Measurements from ENCODE around the gene KCNJ4.

KCNJ4 gene

GRCh38 chr22:38455076-38455529 lies at the start of gene KCNJ4:
TSS of gene KCNJ4 (minus strand) at chr22:38455199. CDS start at chr22:38428132, 27,067 bp downstream.
- no peak for DNase-seq

- no peak for DNase-seq
These were observed 48.0 kb upstream of the KCNJ4 start for GRCh38 chr22:38503021-38503420.

DNA sequence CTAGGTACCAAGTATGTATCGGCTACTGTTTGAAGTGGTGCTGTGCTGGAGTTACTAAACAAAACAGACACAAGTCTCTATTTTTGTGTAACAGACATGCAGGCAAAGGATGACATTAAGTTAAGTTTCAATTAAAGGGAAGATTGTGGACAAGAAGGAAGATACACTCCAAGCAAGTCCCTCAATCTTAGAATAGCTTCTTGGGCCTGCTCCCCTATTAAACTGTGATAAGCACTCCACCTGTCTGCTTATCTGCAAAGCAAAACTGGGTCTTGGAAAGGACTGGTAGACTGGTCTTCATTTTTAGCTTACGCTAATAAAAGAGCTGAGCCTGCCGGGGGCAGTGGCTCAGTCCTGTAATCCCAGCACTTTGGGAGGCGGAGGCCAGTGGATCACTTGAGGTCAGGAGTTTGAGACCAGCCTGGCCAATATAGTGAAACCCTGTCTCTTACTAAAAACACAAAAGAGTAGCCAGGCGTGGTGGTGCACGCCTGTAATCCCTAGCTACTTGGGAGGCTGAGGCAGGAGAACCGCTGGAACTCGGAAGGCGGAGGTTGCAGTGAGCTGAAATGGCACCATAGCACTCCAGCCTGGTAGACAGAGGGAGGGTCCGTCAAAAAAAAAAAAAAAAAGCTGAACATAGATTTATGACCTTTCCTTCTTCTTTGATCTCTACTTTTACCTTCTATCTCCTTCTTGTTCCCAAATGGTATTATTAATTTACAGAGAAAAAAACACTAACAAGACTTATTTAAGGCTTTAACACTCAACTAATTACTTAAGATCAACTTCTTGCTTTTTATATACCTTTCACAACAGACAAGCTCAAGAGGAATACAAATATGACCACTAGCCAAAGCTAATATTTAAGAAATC lies 47.0 kb upstream of the KCNJ4 start:
- DNase-seq = no peak

- DNase-seq = no peak
These were observed 42.9 kb upstream of the KCNJ4 start for GRCh38 chr22:38497869-38498268.

GRCh38 chr22:38494939-38495338 lies 39.9 kb upstream of the KCNJ4 start:
- DNase-seq = no peak

DNA sequence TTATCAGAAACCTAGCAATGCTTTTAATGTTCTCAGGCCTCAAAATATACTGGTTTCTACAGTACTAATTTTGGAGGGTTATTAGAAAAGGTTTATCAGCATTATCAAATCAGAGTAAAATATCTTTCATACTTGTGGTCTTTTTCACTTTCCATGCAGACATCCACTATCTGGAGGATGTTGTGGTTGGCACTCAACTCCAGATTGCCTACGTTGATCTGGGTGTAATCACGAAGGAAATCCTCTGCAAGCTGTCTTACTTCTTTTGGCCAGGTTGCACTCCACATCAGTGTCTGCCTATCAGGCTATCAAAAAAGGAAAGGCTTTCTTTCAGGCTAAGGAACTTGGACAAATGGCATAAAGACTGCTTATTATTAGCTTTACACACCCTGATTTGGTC lies 39.5 kb upstream of the KCNJ4 start:
- no peak for DNase-seq

DNA sequence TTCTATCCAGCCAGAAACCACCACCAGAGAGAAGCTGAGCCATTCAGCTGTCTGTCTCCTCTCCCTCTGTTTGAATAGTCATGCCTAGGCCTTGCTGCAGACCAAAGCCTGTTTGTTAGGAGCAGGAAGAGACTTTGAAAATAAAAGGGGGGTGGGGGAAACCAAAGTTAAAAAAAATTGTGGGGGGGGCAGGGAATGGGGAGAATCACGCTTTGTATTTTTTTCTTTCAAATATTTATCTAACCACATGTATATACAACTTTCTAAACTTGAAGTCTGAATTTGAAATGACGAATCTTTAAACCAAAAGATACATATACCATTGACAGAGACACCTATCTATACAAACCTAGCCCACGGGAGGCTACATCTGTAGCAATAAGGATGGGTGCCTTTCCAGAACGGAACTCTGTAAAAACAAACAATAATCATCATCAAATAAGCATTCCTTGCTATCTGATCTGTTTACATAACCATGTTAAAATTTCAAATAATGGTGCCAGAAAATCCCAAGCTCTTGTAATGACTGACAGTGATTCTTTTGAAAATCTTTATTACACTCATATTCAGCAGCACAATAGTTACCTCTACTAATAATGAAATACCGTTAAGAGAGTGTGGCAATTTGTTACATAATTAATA lies 36.8 kb upstream of the KCNJ4 start:
- DNase-seq = no peak

DNA sequence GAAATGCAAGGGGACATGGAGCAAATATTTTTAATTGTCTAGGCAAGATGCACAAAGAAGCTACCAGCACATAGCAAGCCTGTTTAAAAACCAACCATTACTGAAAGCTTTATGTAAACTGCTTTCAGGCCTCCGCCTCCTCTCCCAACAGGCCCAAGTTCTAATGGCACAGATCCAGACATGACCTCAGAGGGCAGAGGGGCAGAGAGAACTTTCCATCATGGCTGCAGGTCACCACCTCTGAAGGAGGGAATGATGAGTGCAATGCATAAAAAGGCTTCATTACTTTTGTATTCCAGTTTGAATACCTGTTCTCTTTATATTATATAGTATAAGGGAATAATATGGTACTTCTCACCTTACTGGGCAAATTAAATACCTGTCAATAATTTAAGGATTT lies 35.9 kb upstream of the KCNJ4 start:
- DNase-seq = no peak

DNA sequence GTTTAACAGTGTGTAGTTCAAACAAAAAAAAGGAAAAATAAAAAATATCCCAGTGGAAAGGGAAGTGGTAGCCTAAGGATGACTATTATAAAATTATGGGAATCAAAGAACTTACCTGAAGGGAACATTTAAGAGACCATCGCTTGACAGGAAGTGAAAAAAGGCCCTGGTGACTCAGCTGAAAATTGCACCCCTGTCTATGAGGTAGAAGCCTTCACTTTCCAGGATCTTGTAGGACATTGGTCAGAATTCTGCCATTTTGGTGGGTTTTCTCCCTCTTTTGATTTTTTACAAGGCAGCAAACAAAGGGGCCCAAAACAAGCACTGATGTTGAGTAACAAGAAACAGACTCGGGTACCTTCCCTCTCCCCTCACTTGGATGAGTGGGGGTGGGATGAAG lies 35.5 kb upstream of the KCNJ4 start:
- no peak for DNase-seq

GRCh38 chr22:38489561-38490145 lies 34.7 kb upstream of the KCNJ4 start:
- no peak for DNase-seq

- DNase-seq = no peak
These were observed 34.1 kb upstream of the KCNJ4 start for GRCh38 chr22:38489142-38489541.

GRCh38 chr22:38487946-38488345 lies 32.9 kb upstream of the KCNJ4 start:
- no peak for DNase-seq

- no peak for DNase-seq
These were observed 30.8 kb upstream of the KCNJ4 start for GRCh38 chr22:38485783-38486182.

DNA sequence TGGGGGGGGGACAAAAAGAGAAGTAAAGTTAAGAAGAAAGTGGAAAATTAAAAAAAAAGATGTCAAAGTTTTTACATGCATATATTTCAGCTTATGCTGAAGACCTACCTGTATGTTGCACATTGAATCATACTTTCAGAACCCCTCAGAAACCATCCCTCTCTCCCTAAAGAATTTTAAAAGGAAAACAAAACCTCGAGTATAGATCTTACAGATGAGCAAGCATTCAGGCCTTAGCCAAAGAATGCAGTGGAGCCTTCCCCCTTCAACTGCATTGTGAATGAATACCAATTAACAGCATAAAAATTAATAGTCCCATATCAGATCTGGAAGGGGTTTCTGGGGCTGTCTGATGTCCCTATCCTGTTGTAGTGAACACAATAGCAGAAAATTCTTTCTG lies 29.2 kb upstream of the KCNJ4 start:
- DNase-seq = no peak

- DNase-seq = no peak
These were observed 27.8 kb upstream of the KCNJ4 start for GRCh38 chr22:38482662-38483308.

- no peak for DNase-seq
These were observed 26.9 kb upstream of the KCNJ4 start for GRCh38 chr22:38481871-38482332.

GRCh38 chr22:38481162-38481870 lies 26.3 kb upstream of the KCNJ4 start:
- DNase-seq = no peak

DNA sequence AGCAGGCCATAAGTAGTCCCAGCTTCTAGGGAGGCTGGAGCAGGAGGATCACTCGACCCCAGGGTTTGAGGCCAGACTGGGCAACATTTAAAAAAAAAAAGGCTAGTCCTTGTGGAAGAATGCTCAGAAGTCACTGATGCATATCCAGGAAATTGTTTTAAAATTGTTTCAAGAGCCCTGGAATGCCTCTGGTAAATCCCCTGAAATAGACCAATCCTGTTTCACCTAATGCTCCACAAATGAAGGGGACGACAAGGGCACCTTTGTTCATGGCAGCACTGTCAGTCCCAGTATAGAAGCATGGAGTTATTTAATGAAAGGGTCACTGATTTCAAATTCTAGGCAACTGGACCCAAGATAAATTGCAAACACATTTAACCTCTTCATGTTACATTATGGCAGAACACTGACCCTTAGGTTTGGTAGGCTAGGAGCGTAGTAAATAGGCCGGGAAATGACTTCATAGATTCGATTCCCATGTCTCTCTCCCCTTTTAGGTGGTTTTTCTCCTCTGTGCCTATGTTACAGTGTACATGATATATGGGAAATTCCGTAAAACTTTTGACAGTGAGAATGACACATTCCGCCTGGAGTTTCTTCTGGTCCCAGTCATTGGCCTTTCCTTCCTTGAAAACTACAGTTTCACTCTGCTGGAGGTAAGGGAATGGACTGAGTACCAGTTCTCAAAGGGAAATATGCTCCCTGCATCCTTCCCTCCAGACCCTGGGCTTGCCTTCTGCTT lies 24.3 kb upstream of the KCNJ4 start:
- DNase-seq = no peak

- no peak for DNase-seq
These were observed 22.6 kb upstream of the KCNJ4 start for GRCh38 chr22:38477585-38477984.

DNA sequence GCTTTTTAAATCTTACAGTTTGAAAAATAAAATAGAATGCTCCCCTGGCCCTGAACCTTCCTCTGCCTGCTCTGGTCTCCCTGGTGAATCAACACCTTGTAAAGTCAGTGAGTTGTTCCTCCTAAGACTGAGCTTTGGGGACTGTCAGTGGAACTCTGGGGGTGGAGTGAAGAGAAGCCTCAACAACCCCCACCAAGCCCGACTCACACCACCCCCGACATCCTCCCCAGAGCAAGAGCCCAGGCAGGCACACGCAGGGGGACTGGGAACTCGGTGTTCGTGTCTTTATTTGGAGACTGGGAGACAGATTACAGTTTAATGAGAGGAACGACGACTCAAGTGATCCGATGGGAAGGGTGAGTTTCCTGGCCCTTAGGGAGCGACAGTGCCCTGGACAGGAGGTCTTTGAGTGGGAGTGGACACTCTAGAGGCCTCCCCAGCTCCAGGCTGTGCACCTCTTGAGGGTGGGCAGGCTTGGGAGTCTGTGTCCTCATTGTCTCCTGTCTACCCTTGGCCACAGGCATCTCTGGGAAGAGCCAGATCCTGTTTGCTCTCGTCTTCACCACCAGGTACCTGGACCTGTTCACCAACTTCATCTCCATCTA lies 19.1 kb upstream of the KCNJ4 start:
- DNase-seq = no peak

- DNase-seq = no peak
These were observed 16.2 kb upstream of the KCNJ4 start for GRCh38 chr22:38471237-38471636.
